Measurements from ENCODE around the gene PRKAR1B. TPM values are rescaled to one million over a fixed set of nuclear protein-coding genes. Genes with fewer than 3 reads are reported as not detected.

Gene PRKAR1B
- polyA plus RNA-seq, 1 of the 3 experiments (the other 2 are of a cell fraction) = 63.7 TPM

- Histone ChIP-seq H3K4me3 (ENCODE audit: low read depth in 2 of 2, low read length in 1 of 2) (no peak overlapping the region), H3K4me2 (no peak overlapping the region), H2AFZ (ENCODE audit: low read depth) (no peak overlapping the region), H4K20me1 (ENCODE audit: insufficient read depth) (no peaks in the 10 kb centered on the region), H3K27ac (ENCODE audit: low read depth in 2 of 2, low read length in 1 of 2) (no peak overlapping the region), H3K9ac (no peak overlapping the region), H3K9me2 (no peaks in the 10 kb centered on the region), H3K27me3 (ENCODE audit: insufficient read depth) (no peaks in the 10 kb centered on the region), H3K79me2 (ENCODE audit: insufficient read depth) (0 out of 2 replicates have a peak, but pooled peaks cover 8% of the 10 kb centered on the region), H3K4me1 (ENCODE audit: control insufficient read depth in 1 of 2, insufficient read depth in 2 of 2, low read depth in 1 of 2, low read length in 1 of 2) (peaks cover 18 to 25% of the 10 kb centered on the region in 2 experiments; a peak in 3 of 4 replicates), H3K9me3 (no peaks in the 10 kb centered on the region), H3K36me3 (replicated peaks in 1 of 2; ENCODE audit: control insufficient read depth in 1 of 2, insufficient read depth in 2 of 2, low read length in 1 of 2) (peaks cover 49 to 51% of the 10 kb centered on the region in 2 experiments), H3F3A (replicated peaks; ENCODE audit: insufficient read depth) (peaks cover 34% of the 10 kb centered on the region)
- ChIA-PET CTCF (interaction anchor here (0.7 to 4.4 kb wide), 5 partner anchors 9 to 444 kb away, joined by 4 to 21 read pairs (median 4); no protein-coding TSS in a partner anchor), POLR2A (no interaction called here)
- no peak for DNase-seq
- 98% methylated on average over 7 of the region's 7 CpGs for WGBS (ENCODE audit: low lambda C conversion rate)
- TF ChIP-seq MXI1 (IDR thresholded peaks at IDR 0.05; ENCODE audit: low read depth, low read length) (no peak), FOSL2 (IDR thresholded peaks at IDR 0.05; ENCODE audit: borderline replicate concordance, low read depth) (no peak), EP300 (IDR thresholded peaks at IDR 0.05; ENCODE audit: borderline replicate concordance in 1 of 2, low read depth in 1 of 2, low read length in 1 of 2) (no peak)
- TF ChIP-seq, protein P1, sequence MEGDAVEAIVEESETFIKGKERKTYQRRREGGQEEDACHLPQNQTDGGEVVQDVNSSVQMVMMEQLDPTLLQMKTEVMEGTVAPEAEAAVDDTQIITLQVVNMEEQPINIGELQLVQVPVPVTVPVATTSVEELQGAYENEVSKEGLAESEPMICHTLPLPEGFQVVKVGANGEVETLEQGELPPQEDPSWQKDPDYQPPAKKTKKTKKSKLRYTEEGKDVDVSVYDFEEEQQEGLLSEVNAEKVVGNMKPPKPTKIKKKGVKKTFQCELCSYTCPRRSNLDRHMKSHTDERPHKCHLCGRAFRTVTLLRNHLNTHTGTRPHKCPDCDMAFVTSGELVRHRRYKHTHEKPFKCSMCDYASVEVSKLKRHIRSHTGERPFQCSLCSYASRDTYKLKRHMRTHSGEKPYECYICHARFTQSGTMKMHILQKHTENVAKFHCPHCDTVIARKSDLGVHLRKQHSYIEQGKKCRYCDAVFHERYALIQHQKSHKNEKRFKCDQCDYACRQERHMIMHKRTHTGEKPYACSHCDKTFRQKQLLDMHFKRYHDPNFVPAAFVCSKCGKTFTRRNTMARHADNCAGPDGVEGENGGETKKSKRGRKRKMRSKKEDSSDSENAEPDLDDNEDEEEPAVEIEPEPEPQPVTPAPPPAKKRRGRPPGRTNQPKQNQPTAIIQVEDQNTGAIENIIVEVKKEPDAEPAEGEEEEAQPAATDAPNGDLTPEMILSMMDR (IDR thresholded peaks at IDR 0.05) = no peak
- TF ChIP-seq, protein P2, sequence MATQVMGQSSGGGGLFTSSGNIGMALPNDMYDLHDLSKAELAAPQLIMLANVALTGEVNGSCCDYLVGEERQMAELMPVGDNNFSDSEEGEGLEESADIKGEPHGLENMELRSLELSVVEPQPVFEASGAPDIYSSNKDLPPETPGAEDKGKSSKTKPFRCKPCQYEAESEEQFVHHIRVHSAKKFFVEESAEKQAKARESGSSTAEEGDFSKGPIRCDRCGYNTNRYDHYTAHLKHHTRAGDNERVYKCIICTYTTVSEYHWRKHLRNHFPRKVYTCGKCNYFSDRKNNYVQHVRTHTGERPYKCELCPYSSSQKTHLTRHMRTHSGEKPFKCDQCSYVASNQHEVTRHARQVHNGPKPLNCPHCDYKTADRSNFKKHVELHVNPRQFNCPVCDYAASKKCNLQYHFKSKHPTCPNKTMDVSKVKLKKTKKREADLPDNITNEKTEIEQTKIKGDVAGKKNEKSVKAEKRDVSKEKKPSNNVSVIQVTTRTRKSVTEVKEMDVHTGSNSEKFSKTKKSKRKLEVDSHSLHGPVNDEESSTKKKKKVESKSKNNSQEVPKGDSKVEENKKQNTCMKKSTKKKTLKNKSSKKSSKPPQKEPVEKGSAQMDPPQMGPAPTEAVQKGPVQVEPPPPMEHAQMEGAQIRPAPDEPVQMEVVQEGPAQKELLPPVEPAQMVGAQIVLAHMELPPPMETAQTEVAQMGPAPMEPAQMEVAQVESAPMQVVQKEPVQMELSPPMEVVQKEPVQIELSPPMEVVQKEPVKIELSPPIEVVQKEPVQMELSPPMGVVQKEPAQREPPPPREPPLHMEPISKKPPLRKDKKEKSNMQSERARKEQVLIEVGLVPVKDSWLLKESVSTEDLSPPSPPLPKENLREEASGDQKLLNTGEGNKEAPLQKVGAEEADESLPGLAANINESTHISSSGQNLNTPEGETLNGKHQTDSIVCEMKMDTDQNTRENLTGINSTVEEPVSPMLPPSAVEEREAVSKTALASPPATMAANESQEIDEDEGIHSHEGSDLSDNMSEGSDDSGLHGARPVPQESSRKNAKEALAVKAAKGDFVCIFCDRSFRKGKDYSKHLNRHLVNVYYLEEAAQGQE (IDR thresholded peaks at IDR 0.05; ENCODE audit: low read depth, low read length) = no peak
These were observed 38.3 kb upstream of the PRKAR1B start for GRCh38 chr7:765383-765782.

GRCh38 chr7:763762-764161 lies 36.7 kb upstream of the PRKAR1B start:
- no peak overlapping the region for H3K27ac ChIP-seq (ENCODE audit: low read depth in 2 of 2, low read length in 1 of 2)
- no peak overlapping the region for H2AFZ ChIP-seq (ENCODE audit: low read depth)
- H3K36me3 ChIP-seq (replicated peaks in 1 of 2; ENCODE audit: control insufficient read depth in 1 of 2, insufficient read depth in 2 of 2, low read length in 1 of 2) = peaks cover 56 to 63% of the 10 kb centered on the region in 2 experiments
- CTCF ChIA-PET = interaction anchor here (2.0 kb wide), 1 partner anchor 442 kb away, joined by 6 read pairs; no protein-coding TSS in a partner anchor
- no peaks in the 10 kb centered on the region for H3K9me3 ChIP-seq
- no peak overlapping the region for H3K4me2 ChIP-seq
- H4K20me1 ChIP-seq (ENCODE audit: insufficient read depth) = no peaks in the 10 kb centered on the region
- no peaks in the 10 kb centered on the region for H3K9me2 ChIP-seq
- H3K79me2 ChIP-seq (ENCODE audit: insufficient read depth) = no peaks in the 10 kb centered on the region
- 99% methylated on average over 19 of the region's 19 CpGs for WGBS (ENCODE audit: low lambda C conversion rate)
- TF ChIP-seq GABPA (IDR thresholded peaks at IDR 0.05; ENCODE audit: low read depth) (no peak), IRF3 (IDR thresholded peaks at IDR 0.05; ENCODE audit: low read depth, low read length) (no peak), TCF12 (IDR thresholded peaks at IDR 0.05) (no peak), EP300 (IDR thresholded peaks at IDR 0.05; ENCODE audit: borderline replicate concordance in 1 of 2, low read depth in 1 of 2, low read length in 1 of 2) (no peak)
- POLR2A ChIA-PET = no interaction called here
- no peaks in the 10 kb centered on the region for H3K27me3 ChIP-seq (ENCODE audit: insufficient read depth)
- H3K9ac ChIP-seq = no peak overlapping the region
- H3K4me3 ChIP-seq (ENCODE audit: low read depth in 2 of 2, low read length in 1 of 2) = no peak overlapping the region
- peaks cover 28% of the 10 kb centered on the region for H3F3A ChIP-seq (replicated peaks; ENCODE audit: insufficient read depth)
- peaks cover 3 to 10% of the 10 kb centered on the region in 2 experiments; a peak in 3 of 4 replicates for H3K4me1 ChIP-seq (ENCODE audit: control insufficient read depth in 1 of 2, insufficient read depth in 2 of 2, low read depth in 1 of 2, low read length in 1 of 2)
- DNase-seq = no peak
